Activated CD8-positive, alpha-beta memory T cell treated with anti-CD3 and anti-CD28 coated beads, Interleukin-2, amount 50 U/mL, for 48 hours (primary cell): ENCODE measurements around the gene HTRA2.

Source experiments
- DNase-seq: peaks from one replicate; pipeline ENCODE4 v3.0.0-alpha.2; 2020

Gene HTRA2

GRCh38 chr2:74501335-74502071, 28.2 kb upstream of the HTRA2 start:
- no peak for DNase-seq

- no peak for DNase-seq
Observed at GRCh38 chr2:74502147-74502719, 27.5 kb upstream of the HTRA2 start.

GRCh38 chr2:74502720-74503505, 26.8 kb upstream of the HTRA2 start:
- DNase-seq, result peak; percentile 84

DNA sequence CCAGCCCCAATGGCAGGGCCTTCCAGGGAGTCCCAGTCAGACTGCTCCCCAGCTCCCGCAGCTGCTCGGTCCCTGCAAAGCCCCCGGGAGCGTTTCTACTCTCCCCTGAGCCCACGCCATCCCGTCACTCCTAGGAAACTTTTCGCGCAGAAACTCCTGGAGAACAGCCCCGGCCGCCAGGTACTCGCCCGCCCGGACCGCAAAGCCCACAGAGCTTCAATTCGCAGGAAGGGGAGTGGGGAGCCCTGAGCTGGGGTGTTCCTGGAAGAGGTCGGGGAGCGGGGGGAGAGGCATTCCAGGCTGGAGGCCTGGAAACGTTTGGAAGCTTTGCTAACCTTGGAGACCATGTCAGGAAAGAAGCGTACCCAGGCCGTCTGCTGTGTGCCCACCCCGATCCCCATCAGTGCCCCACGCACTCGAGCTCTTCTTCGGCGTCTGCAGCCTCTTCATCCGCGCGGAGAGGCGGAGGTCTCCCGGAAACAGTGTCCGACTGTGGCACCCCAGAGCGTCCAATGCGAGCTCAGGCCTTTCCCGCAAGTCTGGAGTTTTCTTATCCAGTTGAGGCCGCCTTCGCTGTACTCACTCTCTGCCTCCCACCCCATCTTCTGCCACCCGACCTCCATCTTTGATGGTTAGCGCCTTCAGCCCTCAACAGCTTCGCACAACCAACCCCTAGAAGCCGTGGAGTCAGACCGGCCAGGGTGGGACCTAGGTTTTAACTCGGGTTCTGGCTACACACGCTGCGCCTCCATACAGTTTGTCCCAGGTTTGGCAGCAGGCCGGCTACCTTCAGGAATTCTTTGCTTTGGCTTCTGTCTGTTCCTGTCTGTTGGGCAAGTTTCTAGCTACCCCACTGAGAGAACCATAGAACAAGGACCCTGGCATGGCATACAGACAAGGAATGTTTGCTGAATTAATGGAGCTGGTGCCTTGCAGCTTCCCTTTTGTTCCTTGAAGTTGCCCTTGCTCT, 25.9 kb upstream of the HTRA2 start:
- no peak for DNase-seq

DNA sequence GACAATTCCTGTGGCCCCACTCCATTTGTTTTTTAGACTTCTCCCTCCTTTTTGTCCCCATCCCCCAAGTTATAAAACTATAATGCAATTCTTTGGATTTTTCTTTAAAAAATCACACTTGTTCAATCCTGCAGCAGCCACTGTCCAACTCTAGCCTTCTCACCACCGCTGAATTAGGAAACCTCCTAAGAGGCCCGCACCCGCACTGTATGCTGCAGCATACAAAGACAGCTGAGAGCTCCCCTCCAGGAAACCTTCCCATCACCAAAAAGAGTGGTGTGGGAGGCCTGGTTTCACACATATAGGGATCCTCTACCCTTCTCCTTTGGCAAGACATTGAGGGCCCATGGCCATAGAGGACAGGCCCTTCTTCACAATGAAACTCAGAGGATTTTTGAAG, 25.1 kb upstream of the HTRA2 start:
- no peak for DNase-seq

DNA sequence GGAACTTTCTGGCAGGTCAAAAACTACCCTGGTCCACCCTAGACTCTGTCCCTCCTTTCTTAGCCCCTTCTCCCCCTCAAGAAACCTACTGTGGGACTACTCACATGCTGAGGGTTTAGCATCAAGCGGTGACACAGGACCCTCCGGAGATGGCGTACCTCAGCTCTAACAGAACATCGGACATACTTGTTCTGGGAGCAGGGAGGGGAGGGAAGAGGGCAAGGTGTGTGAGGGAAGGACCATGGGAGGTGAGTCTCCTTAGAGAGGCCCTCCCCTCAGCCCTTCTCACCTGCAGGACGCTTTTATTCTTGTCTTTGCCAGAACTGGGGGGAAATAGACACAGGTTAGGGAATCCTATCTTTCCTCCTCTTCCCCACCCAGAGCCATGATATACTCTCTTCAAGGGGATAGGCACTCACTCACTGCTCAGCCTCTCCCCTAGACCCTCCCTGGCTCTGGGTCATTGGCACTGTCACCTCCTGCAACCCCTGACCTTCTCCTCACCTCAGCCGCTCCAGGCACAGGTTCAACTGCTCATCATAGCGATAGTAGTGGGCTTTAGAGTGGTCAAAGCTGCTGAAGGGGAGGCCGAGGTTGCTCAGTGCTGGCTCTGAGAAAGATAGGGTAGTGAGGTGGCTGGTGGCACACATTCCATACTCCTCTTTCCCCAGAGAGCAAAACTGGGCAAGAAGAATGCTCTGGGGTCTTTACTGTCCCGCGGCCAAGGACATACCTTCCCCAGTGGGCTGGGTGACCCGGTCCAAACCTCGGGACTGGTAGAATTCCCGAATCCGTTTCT, 24.1 kb upstream of the HTRA2 start:
- DNase-seq, result no peak

DNA sequence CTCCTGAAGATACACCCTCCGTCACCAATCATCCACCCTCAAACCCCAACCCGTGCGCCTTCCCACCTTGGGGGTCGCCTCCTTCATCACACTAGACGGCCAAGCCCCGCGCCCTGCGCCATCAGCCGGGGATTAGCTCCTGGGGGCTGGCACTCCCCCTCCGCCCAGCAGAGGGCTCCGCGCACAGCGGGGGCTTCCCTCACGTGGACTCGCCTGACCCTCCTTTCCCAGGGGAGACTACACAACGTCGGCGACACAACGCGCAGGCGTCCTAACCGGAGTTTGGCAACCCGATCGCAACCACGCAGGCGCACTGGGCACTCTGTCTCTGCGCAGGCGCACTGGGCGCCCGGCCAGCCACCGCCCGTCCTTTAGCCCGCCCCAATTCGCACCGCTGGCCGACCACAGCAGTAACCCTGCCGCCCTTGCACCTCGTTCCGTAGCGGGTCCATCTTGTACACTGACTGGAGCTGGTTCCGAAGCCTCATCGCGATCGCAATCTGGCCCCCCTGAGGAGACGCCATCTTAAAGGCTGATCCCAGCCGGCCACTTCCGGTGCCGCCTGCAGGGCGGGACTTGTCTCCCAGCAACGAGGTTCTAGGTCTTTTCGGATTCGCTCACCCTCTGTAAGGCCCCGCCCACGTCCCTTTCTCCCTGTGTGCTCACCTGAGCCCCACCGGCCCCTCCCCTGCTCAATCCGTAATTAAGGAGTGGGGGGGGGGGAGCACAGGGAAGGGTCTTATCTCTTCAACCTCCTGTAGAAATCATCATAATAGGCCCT, 22.4 kb upstream of the HTRA2 start, which contains the start of gene PCGF1:
Gene PCGF1, minus strand, starts transcription at position 551 of the 781 bp plus-strand sequence. Its CDS starts 27 bp downstream, at position 524.
- peak; percentile 99 for DNase-seq

DNA sequence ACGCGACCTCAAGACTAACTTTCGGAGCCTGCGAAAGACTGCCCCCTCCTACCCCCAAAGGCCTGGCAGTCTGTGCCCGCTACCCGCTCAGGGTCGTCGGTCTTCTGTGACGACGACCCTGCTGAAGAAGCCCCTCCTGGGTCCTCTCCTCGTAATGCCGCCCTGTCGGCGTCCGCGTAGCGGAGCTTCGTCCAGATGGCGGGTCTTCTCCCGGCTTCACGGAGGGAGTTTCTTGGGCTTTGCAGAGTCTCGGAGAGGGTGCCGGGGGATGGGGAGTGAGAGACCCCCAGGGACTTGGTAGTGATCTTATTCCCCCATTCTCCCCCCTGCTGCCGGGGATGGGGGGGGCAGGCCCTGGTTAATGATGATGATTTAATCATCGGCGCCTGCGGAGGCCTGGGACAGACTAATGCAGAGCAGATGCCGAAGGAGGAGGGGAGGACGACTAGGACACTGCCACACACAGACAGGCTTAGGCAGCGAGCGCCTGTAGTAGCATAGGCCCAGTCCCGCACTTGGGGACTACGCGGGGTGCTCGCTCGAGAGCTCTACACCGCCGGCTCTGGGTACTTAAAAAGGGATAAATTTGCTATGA, 21.7 kb upstream of the HTRA2 start:
- DNase-seq, result no peak

DNA sequence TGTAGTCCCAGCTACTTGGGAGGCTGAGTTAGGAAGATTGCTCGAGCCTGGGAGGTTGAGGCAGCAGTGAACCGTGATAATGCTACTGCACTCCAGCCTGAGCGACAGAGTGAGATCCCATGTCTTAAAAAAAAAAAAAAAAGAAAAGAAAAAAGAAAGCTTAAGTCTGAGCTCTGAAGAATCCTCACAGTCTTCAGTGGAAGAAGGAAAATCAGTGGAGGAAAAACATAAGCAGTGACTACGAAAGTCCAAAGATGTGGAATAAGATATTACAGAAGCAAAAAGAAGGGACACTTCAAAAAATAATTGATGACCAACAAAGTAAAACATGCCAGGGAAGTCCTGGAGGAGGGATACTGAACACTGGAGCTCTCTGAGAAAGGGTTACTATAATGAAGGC, 19.5 kb upstream of the HTRA2 start:
- no peak for DNase-seq

- no peak for DNase-seq
Observed at GRCh38 chr2:74511104-74511989, 18.4 kb upstream of the HTRA2 start.

DNA sequence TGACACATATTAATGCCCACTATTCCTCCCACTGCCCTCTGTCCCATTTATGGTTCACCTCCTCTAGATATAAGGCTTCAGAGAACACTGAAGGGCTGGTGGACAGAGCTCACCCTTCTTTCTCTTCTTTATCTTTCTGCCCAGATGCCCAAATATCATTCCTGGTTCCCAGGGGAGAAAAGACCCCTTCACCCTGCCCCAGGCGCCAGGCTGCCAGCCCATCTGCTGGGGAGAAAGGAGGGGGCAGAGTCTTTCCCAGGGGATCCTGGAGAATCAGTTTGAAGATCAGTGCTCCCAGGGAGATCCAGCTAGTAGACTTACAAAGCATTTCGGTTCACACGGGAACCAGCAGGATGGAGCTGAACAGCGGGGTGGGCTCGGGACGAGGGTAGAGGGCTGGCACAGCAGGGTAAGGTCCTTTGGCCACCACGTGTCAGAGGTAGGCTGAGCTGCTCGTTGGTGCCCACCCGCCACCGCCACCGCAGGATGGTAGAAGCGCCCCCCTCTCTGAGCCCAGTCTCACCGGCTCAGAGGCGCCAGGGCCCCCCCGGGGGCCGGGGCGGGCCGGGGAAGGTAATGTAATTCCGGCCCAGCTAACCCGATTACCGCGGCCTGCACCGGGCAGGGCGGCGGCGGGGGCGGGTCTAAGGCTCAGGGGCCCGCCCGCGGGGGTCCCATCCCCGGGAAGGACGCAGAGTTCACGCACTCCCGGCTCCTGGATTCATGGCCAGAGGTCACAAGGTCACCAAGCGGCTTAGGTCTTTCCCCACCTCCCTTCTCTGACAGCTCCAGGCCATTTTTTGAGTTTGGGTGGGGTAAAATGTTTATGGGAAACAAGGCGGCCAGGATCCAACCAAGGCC, 16.8 kb upstream of the HTRA2 start:
- DNase-seq, result no peak

- peak; percentile 66 for DNase-seq
Observed at GRCh38 chr2:74513605-74514367, 15.9 kb upstream of the HTRA2 start.

GRCh38 chr2:74514368-74515270, 15.1 kb upstream of the HTRA2 start, which contains the start of gene TLX2:
Gene TLX2 (plus strand): TSS chr2:74514450. CDS start chr2:74514807, 357 bp downstream.
- DNase-seq, result no peak

DNA sequence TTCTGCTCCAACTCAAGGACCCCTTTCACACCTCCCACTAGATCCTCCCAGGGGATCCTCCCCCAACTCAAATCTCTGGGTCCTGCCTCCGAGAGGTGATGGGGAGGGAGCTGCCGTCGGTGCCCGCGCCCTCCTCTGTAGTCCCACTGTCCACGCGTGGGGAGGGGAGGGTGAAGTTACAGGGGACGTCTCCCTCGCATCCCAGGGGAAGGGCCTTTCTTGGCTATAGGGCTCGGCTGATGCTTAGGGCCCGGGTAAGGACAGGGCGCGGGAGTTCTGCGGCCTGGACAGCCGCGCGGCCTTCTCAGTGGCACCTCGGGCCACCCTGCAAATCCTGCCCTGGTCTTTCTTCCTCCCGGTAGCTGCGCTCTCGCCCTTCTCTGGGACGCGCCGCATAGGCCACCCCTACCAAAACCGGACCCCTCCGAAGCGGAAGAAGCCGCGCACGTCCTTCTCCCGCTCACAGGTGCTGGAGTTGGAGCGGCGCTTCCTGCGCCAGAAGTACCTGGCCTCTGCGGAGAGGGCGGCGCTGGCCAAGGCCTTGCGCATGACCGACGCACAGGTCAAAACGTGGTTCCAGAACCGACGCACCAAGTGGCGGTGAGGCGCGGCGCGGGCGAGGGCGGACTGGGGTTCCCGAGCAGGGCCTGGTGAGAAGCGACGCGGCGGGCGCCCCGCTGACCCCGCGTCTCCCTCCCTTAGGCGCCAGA, 14.3 kb upstream of the HTRA2 start:
- no peak for DNase-seq

GRCh38 chr2:74515981-74516633, 13.6 kb upstream of the HTRA2 start:
- DNase-seq, result peak; percentile 85
